Muscle of back (tissue), 13 donors: ENCODE results near the gene TLNRD1. TPM values are rescaled to one million over a fixed set of nuclear protein-coding genes. Genes with fewer than 3 reads are reported as not detected.
"Not testable (repeated sequence)": the region's sequence is repeated elsewhere in the genome, so short reads cannot be mapped to it uniquely, and the experiment has no call there.

ENCODE experiments used
- DNase-seq, 3 donors: peaks; one replicate each; pipeline versions ENCODE4 v3.0.0 to v3.0.0-alpha.2; 2013
- long read RNA-seq, 9 donors: transcript quantifications; one replicate each; lab custom pipeline, GENCODE V29; 2026
- polyA plus RNA-seq, 10 donors: library from polyadenylated mRNA; unstranded; fragments of 120-200 nt; gene quantifications; one replicate each; pipeline ENCODE4 v1.2.1, GENCODE V29; 2013; ENCODE audit not compliant: insufficient read length in 10 of 10

Gene TLNRD1
- polyA plus RNA-seq, result 10 to 100 TPM; 10.1 to 17.7 (median 12.2) TPM
- long read RNA-seq, donor 1, full-length matches to known transcripts, result 35 of 35 reads
- long read RNA-seq, donor 1, partial matches to known transcripts, result 0 of 35 reads
- long read RNA-seq, donor 1, other reads (novel, unspliced or antisense), result 0 of 35 reads
- long read RNA-seq, donor 2, full-length matches to known transcripts, result 26 of 26 reads
- long read RNA-seq, donor 2, partial matches to known transcripts, result 0 of 26 reads
- long read RNA-seq, donor 2, other reads (novel, unspliced or antisense), result 0 of 26 reads
- long read RNA-seq, donor 3, result 0 reads
- long read RNA-seq, donor 4, full-length matches to known transcripts, result 30 of 30 reads
- long read RNA-seq, donor 4, partial matches to known transcripts, result 0 of 30 reads
- long read RNA-seq, donor 4, other reads (novel, unspliced or antisense), result 0 of 30 reads
- long read RNA-seq, donor 5, full-length matches to known transcripts, result 51 of 51 reads
- long read RNA-seq, donor 5, partial matches to known transcripts, result 0 of 51 reads
- long read RNA-seq, donor 5, other reads (novel, unspliced or antisense), result 0 of 51 reads
- long read RNA-seq, donor 6, full-length matches to known transcripts, result 39 of 39 reads
- long read RNA-seq, donor 6, partial matches to known transcripts, result 0 of 39 reads
- long read RNA-seq, donor 6, other reads (novel, unspliced or antisense), result 0 of 39 reads
- long read RNA-seq, donor 7, full-length matches to known transcripts, result 25 of 25 reads
- long read RNA-seq, donor 7, partial matches to known transcripts, result 0 of 25 reads
- long read RNA-seq, donor 7, other reads (novel, unspliced or antisense), result 0 of 25 reads
- long read RNA-seq, donor 8, full-length matches to known transcripts, result 37 of 37 reads
- long read RNA-seq, donor 8, partial matches to known transcripts, result 0 of 37 reads
- long read RNA-seq, donor 8, other reads (novel, unspliced or antisense), result 0 of 37 reads
- long read RNA-seq, donor 9, full-length matches to known transcripts, result 3 of 3 reads
- long read RNA-seq, donor 9, partial matches to known transcripts, result 0 of 3 reads
- long read RNA-seq, donor 9, other reads (novel, unspliced or antisense), result 0 of 3 reads

GRCh38 chr15:81000624-81001151, at the start of gene TLNRD1:
TSS of gene TLNRD1 (plus strand) at chr15:81000923. CDS start at chr15:81002272, 1,349 bp downstream.
- peak; percentile 91 to 98 (median 94) for DNase-seq

GRCh38 chr15:80951941-80952340, 48.8 kb upstream of the TLNRD1 start:
- DNase-seq, result no peak

GRCh38 chr15:80953001-80953952, 47.4 kb upstream of the TLNRD1 start:
- DNase-seq, result no peak

GRCh38 chr15:80953953-80954778, 46.6 kb upstream of the TLNRD1 start:
- DNase-seq, result no peak

- DNase-seq, result peak in 1 of 3 donors; percentile 69
Measured at GRCh38 chr15:80955571-80956452, 44.9 kb upstream of the TLNRD1 start.

- DNase-seq, result no peak
Measured at GRCh38 chr15:80957556-80957955, 43.2 kb upstream of the TLNRD1 start.

- no peak for DNase-seq
Measured at GRCh38 chr15:80957976-80958375, 42.7 kb upstream of the TLNRD1 start.

- DNase-seq, result no peak
Measured at GRCh38 chr15:80958818-80959495, 41.8 kb upstream of the TLNRD1 start.

GRCh38 chr15:80965454-80965853, 35.3 kb upstream of the TLNRD1 start:
- DNase-seq, result not testable (repeated sequence)

- DNase-seq, result no peak
Measured at GRCh38 chr15:80966431-80967197, 34.1 kb upstream of the TLNRD1 start.

- peak in 2 of 3 donors; percentile 49 to 52 for DNase-seq
Measured at GRCh38 chr15:80967451-80967850, 33.3 kb upstream of the TLNRD1 start.

- DNase-seq, result no peak
Measured at GRCh38 chr15:80967991-80968510, 32.7 kb upstream of the TLNRD1 start.

GRCh38 chr15:80969316-80969715, 31.4 kb upstream of the TLNRD1 start:
- DNase-seq, result no peak

GRCh38 chr15:80970018-80970657, 30.6 kb upstream of the TLNRD1 start:
- peak; percentile 59 to 86 (median 80) for DNase-seq

GRCh38 chr15:80970658-80971057, 30.1 kb upstream of the TLNRD1 start:
- DNase-seq, result no peak

- DNase-seq, result no peak
Measured at GRCh38 chr15:80971143-80971542, 29.6 kb upstream of the TLNRD1 start.
